PC-3 (cell line): ENCODE measurements around the gene CCN2. TPM values are rescaled to one million over a fixed set of nuclear protein-coding genes. Genes with fewer than 3 reads are reported as not detected.

Experiments
- ATAC-seq: fragments of 200-7000 bp; cut with Tn5 transposase; 2 replicates; pipeline ENCODE4 v1.9.1; 2020; ENCODE audit warnings: mild to moderate bottlenecking, moderate library complexity
- BruUV-seq: library from RNA; stranded (reverse); fragments of 400-500 nt; replicated peaks from 2 replicates; lab custom pipeline; 2021; lab: Mats Ljungman, UMichigan
- CTCF ChIA-PET: fragments of 300-600 bp; sonication (Branson Sonifier 250); formaldehyde crosslinking; loops from one replicate; lab custom pipeline; 2022; ENCODE audit warnings: antibody characterized with exemption; lab: Charles Lee
- POLR2A ChIA-PET: fragments of 300-600 bp; sonication (Branson Sonifier 250); formaldehyde crosslinking; loops from one replicate; lab custom pipeline; 2022; ENCODE audit warnings: antibody characterized with exemption; ENCODE audit not compliant: unreplicated experiment; lab: Charles Lee
- DNase-seq: peaks from one replicate; pipeline ENCODE4 v3.0.0-alpha.2; 2015
- H2AFZ ChIP-seq: fragments of 300-600 bp; sonication (generic); 2 replicates; pipeline ENCODE4 v1.6.0; 2016; ENCODE audit warnings: antibody characterized with exemption, low read length
- H3F3A ChIP-seq: fragments of 300-600 bp; sonication (generic); one replicate; pipeline ENCODE4 v1.6.0; 2017; ENCODE audit warnings: antibody characterized with exemption, low read length, control low read depth, mild to moderate bottlenecking; ENCODE audit not compliant: unreplicated experiment
- H3K27ac ChIP-seq: fragments of 300-600 bp; sonication (generic); 2 replicates; pipeline ENCODE4 v1.5.1; 2016; ENCODE audit warnings: mild to moderate bottlenecking, low read length
- H3K27me3 ChIP-seq: fragments of 300-600 bp; sonication (generic); 2 replicates; pipeline ENCODE4 v1.6.1; 2016; ENCODE audit warnings: low read length, mixed read lengths
- H3K36me3 ChIP-seq: fragments of 300-600 bp; sonication (generic); 2 replicates; pipeline ENCODE4 v1.6.1; 2016; ENCODE audit warnings: low read depth, mixed run types, low read length, mixed read lengths
- H3K4me1 ChIP-seq: fragments of 300-600 bp; sonication (generic); 2 replicates; pipeline ENCODE4 v1.5.1; 2016; ENCODE audit warnings: low read length; ENCODE audit not compliant: insufficient read depth
- H3K4me2 ChIP-seq: fragments of 300-600 bp; sonication (generic); 2 replicates; pipeline ENCODE4 v1.6.0; 2016; ENCODE audit warnings: low read length
- H3K4me3 ChIP-seq: fragments of 300-600 bp; sonication (generic); 2 replicates; pipeline ENCODE4 v1.5.1; 2016; ENCODE audit warnings: mild to moderate bottlenecking, low read length, mixed read lengths
- H3K79me2 ChIP-seq: fragments of 300-600 bp; sonication (generic); 2 replicates; pipeline ENCODE4 v1.6.1; 2017; ENCODE audit warnings: low read length, mixed read lengths
- H3K9ac ChIP-seq: fragments of 300-600 bp; sonication (generic); 2 replicates; pipeline ENCODE4 v1.6.0; 2016; ENCODE audit warnings: mild to moderate bottlenecking, low read length
- H3K9me2 ChIP-seq: fragments of 300-600 bp; sonication (generic); replicated peaks from 2 replicates; pipeline ENCODE4 v1.6.1; 2016; ENCODE audit warnings: mixed run types, low read length, mixed read lengths
- H3K9me3 ChIP-seq: fragments of 300-600 bp; sonication (generic); 2 replicates; pipeline ENCODE4 v1.6.1; 2016; ENCODE audit warnings: low read length, mixed read lengths
- H4K20me1 ChIP-seq: fragments of 300-600 bp; sonication (generic); 2 replicates; pipeline ENCODE4 v1.6.1; 2016; ENCODE audit warnings: low read length, mixed read lengths
- EZH2 ChIP-seq: fragments of 300-600 bp; sonication (generic); IDR thresholded peaks from one replicate; pipeline ENCODE4 v1.6.1; 2017; ENCODE audit warnings: antibody characterized with exemption, mild to moderate bottlenecking, low read length; ENCODE audit not compliant: unreplicated experiment
- EZH2phosphoT487 ChIP-seq: fragments of 300-600 bp; sonication (generic); IDR thresholded peaks from 2 replicates; pipeline ENCODE4 v1.6.1; 2018; ENCODE audit warnings: mild to moderate bottlenecking, antibody characterized with exemption, low read length, borderline replicate concordance
- intact Hi-C: fragments of 100-400 bp; cut with micrococcal nuclease; formaldehyde crosslinking; loops from 2 replicates; pipeline ENCODE4 v1.9.0; 2023
- total RNA-seq: library from RNA; depleted of rRNA; stranded (reverse); fragments of >200 nt; gene quantifications from 2 replicates; pipeline ENCODE4 v1.2.3, GENCODE V29; 2014
- TF ChIP-seq, protein P1 (sequence below): fragments of 300-600 bp; sonication (generic); conservative IDR thresholded peaks from 2 replicates; pipeline ENCODE4 v1.5.1; 2017; ENCODE audit warnings: antibody characterized with exemption, low read depth, mild to moderate bottlenecking, low read length

The CCN2 gene
- total RNA-seq, 1 experiment from 2014 or later, result 33.2 TPM

DNA sequence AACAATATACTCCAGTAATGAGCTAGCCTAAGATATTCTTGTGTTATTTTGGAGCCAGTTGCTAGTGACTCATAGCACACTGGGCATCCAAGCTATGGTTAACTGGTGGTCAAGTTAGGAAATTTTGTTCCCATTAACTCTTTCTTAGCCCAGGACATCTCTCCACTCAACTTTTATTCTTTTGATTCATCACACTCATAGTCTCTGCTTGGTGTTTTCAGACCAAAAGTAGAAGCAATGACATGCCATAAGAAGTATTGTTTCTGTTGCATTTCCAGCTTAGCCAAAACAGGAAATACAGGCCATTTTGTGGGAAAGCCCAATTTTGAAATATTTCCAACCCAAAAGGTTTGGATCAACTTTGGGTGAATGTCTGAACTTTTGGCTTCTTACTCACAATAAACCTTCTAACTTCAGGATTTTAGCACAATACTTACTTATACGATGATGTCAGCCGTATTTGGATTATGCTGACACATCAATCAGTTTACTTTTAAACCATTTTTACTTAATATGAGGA is 31.6 kb upstream of the CCN2 start:
- ATAC-seq (peak; percentile 61), DNase-seq (peak; percentile 47)
- intact Hi-C loops, result loop anchor here (2.0 kb wide), 2 partner anchors 14 to 38 kb away; no protein-coding TSS in a partner anchor
- Histone ChIP-seq H3K4me1 (peaks cover 29% of the 10 kb centered on the region), H3K9me3 (no peaks in the 10 kb centered on the region), H3K4me2 (no peak overlapping the region), H3K9ac (peak overlapping the region; percentile 26; the same call in 1 of the 2 replicates), H3K4me3 (no peak overlapping the region), H2AFZ (no peak overlapping the region), H3K27me3 (no peaks in the 10 kb centered on the region), H4K20me1 (no peaks in the 10 kb centered on the region), H3K27ac (peak overlapping the region; percentile 76), H3K79me2 (no peaks in the 10 kb centered on the region), H3F3A (no peaks in the 10 kb centered on the region), H3K36me3 (no peaks in the 10 kb centered on the region), H3K9me2 (no peaks in the 10 kb centered on the region)
- ChIA-PET POLR2A (interaction anchor here (0.6 to 0.7 kb wide), 3 partner anchors 12 to 875 kb away, joined by 3 read pairs; partner anchors contain the start of gene CCN2), CTCF (no interaction called here)
- no TSS peak for BruUV-seq
- no peak for TF ChIP-seq EZH2
- no peak for TF ChIP-seq EZH2phosphoT487
- TF ChIP-seq, protein P1, sequence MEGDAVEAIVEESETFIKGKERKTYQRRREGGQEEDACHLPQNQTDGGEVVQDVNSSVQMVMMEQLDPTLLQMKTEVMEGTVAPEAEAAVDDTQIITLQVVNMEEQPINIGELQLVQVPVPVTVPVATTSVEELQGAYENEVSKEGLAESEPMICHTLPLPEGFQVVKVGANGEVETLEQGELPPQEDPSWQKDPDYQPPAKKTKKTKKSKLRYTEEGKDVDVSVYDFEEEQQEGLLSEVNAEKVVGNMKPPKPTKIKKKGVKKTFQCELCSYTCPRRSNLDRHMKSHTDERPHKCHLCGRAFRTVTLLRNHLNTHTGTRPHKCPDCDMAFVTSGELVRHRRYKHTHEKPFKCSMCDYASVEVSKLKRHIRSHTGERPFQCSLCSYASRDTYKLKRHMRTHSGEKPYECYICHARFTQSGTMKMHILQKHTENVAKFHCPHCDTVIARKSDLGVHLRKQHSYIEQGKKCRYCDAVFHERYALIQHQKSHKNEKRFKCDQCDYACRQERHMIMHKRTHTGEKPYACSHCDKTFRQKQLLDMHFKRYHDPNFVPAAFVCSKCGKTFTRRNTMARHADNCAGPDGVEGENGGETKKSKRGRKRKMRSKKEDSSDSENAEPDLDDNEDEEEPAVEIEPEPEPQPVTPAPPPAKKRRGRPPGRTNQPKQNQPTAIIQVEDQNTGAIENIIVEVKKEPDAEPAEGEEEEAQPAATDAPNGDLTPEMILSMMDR, result no peak

DNA sequence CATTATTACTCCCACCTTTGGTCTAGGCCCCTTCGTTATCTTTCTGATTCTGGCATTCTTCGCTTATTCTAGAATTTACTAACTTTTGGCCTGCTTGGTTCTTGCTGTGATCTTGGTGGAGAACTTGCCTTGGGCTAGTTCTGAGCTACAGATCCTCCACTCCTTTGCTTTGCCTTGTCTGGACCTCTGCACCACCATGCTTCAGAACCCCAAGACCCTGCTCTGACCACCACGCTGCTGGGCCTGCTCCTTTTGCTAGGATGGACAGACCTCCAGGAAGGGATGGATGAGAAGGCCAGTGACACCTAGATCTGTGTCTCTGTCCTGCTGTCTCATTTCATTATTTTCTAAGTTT is 30.4 kb upstream of the CCN2 start:
- Histone ChIP-seq H3K27me3 (no peaks in the 10 kb centered on the region), H3K9me2 (no peaks in the 10 kb centered on the region), H3F3A (no peaks in the 10 kb centered on the region), H3K4me1 (peaks cover 29% of the 10 kb centered on the region), H4K20me1 (no peaks in the 10 kb centered on the region), H3K27ac (peak overlapping the region; percentile 32), H3K9me3 (no peaks in the 10 kb centered on the region), H3K4me2 (no peak overlapping the region), H3K36me3 (no peaks in the 10 kb centered on the region), H3K9ac (no peak overlapping the region), H3K79me2 (no peaks in the 10 kb centered on the region), H3K4me3 (no peak overlapping the region), H2AFZ (no peak overlapping the region)
- DNase-seq, result no peak
- POLR2A ChIA-PET, result no interaction called here
- intact Hi-C loops, result no loop called here
- no peak for ATAC-seq
- BruUV-seq, result no TSS peak
- CTCF ChIA-PET, result no interaction called here
- TF ChIP-seq EZH2phosphoT487, result no peak
- TF ChIP-seq, protein P1, result no peak
- no peak for TF ChIP-seq EZH2

DNA sequence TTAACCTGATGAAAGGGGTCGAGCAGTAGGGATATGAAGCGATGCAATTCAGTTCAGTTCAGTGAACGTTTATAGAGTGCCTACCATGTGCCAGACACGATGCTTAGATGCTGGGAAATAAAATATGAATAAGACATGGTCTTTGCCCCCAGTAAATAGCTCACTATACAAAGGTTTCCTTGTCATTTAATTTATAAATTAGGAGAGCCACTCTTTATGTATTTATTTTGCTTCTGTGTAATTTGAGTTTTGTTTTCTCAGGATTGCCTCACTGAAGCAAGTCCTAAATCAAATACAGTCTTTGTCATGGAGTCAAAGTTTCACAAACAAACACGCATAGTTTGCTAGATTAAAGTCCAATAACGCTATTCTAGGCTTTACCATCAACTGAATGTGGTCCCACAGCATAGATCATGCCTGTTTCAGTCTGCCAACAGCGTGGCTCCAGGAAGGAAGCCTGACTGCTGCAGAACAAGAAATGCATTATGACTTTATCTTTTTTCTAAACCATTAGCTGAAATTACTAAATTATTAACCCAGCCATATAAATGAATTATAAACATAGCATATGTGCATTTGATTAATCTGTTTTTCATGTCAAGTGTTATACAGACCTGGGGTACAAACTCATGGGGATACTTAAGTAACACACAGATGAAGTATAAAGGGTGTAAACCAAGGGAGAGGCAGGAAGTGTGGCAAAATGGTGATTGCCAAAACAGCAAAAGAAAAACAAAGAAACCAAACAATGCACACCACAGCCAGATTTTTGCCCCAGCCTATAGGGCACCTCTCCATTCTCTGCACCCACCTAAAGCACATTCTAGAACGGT is 29.8 kb upstream of the CCN2 start:
- no peaks in the 10 kb centered on the region for H3K79me2 ChIP-seq
- H3K9ac ChIP-seq, result no peak overlapping the region
- H3K27me3 ChIP-seq, result no peaks in the 10 kb centered on the region
- intact Hi-C loops, result no loop called here
- no peaks in the 10 kb centered on the region for H3F3A ChIP-seq
- DNase-seq, result peak; percentile 15
- no peaks in the 10 kb centered on the region for H3K9me2 ChIP-seq
- no peak overlapping the region for H3K4me2 ChIP-seq
- CTCF ChIA-PET, result no interaction called here
- H3K9me3 ChIP-seq, result no peaks in the 10 kb centered on the region
- H4K20me1 ChIP-seq, result no peaks in the 10 kb centered on the region
- POLR2A ChIA-PET, result interaction anchor here (0.6 to 1.0 kb wide), 2 partner anchors 30 to 177 kb away, joined by 3 to 8 read pairs; partner anchors contain the start of gene CCN2
- H3K36me3 ChIP-seq, result no peaks in the 10 kb centered on the region
- peak overlapping the region; percentile 32 for H3K27ac ChIP-seq
- TF ChIP-seq, protein P1, result no peak
- no peak for TF ChIP-seq EZH2
- no peak for TF ChIP-seq EZH2phosphoT487
- no peak overlapping the region for H3K4me3 ChIP-seq
- peaks cover 29% of the 10 kb centered on the region for H3K4me1 ChIP-seq
- BruUV-seq, result TSS peak; percentile 50
- no peak overlapping the region; the same call in 1 of the 2 replicates for H2AFZ ChIP-seq
- peak; percentile 57 for ATAC-seq
